ENCODE results near the gene RAB4A. TPM values are rescaled to one million over a fixed set of nuclear protein-coding genes. Genes with fewer than 3 reads are reported as not detected.
"Not testable (repeated sequence)": the region's sequence is repeated elsewhere in the genome, so short reads cannot be mapped to it uniquely, and the experiment has no call there.

Gene RAB4A
- total and polyA plus RNA-seq, 5 experiments from 2014 or later: 16.8 to 50.4 (median 22.4) TPM

GRCh38 chr1:229316166-229316565 is 45.3 kb downstream of the RAB4A start:
- POLR2A ChIA-PET: no interaction called here
- H3K4me3 Mint-ChIP-seq: no peak overlapping the region
- H3K36me3 Mint-ChIP-seq: peaks cover 0 to 39% (median 18%) of the 10 kb centered on the region in 3 donors
- no peaks in the 10 kb centered on the region for H3K4me1 Mint-ChIP-seq
- H3K27me3 Mint-ChIP-seq: no peaks in the 10 kb centered on the region
- H3K9me3 Mint-ChIP-seq: no peaks in the 10 kb centered on the region
- H3K27ac Mint-ChIP-seq: no peak overlapping the region
- DNase-seq (no peak), ATAC-seq (no peak)

- POLR2A ChIA-PET: no interaction called here
- H3K4me3 Mint-ChIP-seq: no peak overlapping the region
- H3K27ac Mint-ChIP-seq: peak overlapping the region in 1 of 10 donors; percentile 78
- H3K4me1 Mint-ChIP-seq: no peaks in the 10 kb centered on the region
- H3K27me3 Mint-ChIP-seq: no peaks in the 10 kb centered on the region
- no peaks in the 10 kb centered on the region for H3K9me3 Mint-ChIP-seq
- ATAC-seq (no peak), DNase-seq (no peak)
- H3K36me3 Mint-ChIP-seq: peaks cover 0 to 36% (median 14%) of the 10 kb centered on the region in 3 donors
Observed at GRCh38 chr1:229318056-229318455, 47.1 kb downstream of the RAB4A start.

GRCh38 chr1:229319487-229319886 is 48.6 kb downstream of the RAB4A start:
- no peaks in the 10 kb centered on the region for H3K27me3 Mint-ChIP-seq
- POLR2A ChIA-PET: no interaction called here

GRCh38 chr1:229323201-229323600 is 52.3 kb downstream of the RAB4A start:
- peaks cover 0 to 57% (median 15%) of the 10 kb centered on the region in 3 donors for H3K36me3 Mint-ChIP-seq
- POLR2A ChIA-PET: no interaction called here

More at GRCh38 chr1:229319487-229319886, 48.6 kb downstream of the RAB4A start:
- Mint-ChIP-seq H3K9me3 (no peaks in the 10 kb centered on the region), H3K4me3 (no peak overlapping the region), H3K36me3 (peaks cover 0 to 42% (median 15%) of the 10 kb centered on the region in 3 donors), H3K27ac (peak overlapping the region in 1 of 10 donors; percentile 51), H3K4me1 (peaks cover 0 to 2% (median 0%) of the 10 kb centered on the region in 4 donors)
- no peak for ATAC-seq
- no peak for DNase-seq

GRCh38 chr1:229323885-229324553 is 53.1 kb downstream of the RAB4A start:
- Mint-ChIP-seq H3K27ac (peak overlapping the region in 3 of 10 donors; percentile 13 to 28 (median 20)), H3K27me3 (no peaks in the 10 kb centered on the region), H3K4me3 (no peak overlapping the region), H3K36me3 (peaks cover 0 to 59% (median 15%) of the 10 kb centered on the region in 3 donors), H3K4me1 (peaks cover 5 to 39% (median 15%) of the 10 kb centered on the region in 4 donors), H3K9me3 (no peaks in the 10 kb centered on the region)
- POLR2A ChIA-PET: no interaction called here
- no peak for DNase-seq
- ATAC-seq: no peak

More at GRCh38 chr1:229323201-229323600, 52.3 kb downstream of the RAB4A start:
- Mint-ChIP-seq H3K27me3 (no peaks in the 10 kb centered on the region), H3K4me3 (no peak overlapping the region), H3K27ac (no peak overlapping the region), H3K9me3 (no peaks in the 10 kb centered on the region), H3K4me1 (peaks cover 5 to 33% (median 12%) of the 10 kb centered on the region in 4 donors)
- DNase-seq: no peak
- ATAC-seq: no peak

GRCh38 chr1:229325401-229325800 is 54.5 kb downstream of the RAB4A start:
- Mint-ChIP-seq H3K9me3 (no peaks in the 10 kb centered on the region), H3K4me3 (peak overlapping the region in 4 of 10 donors; percentile 0 to 73 (median 56)), H3K27ac (peak overlapping the region in 9 of 10 donors; percentile 15 to 96 (median 76)), H3K4me1 (peaks cover 5 to 39% (median 17%) of the 10 kb centered on the region in 4 donors), H3K36me3 (peaks cover 0 to 51% (median 8%) of the 10 kb centered on the region in 3 donors), H3K27me3 (no peaks in the 10 kb centered on the region)
- POLR2A ChIA-PET: interaction anchor here (1.4 kb wide), 1 partner anchor 18 kb away, joined by 3 read pairs; the partner anchor contains the start of gene CCSAP
- ATAC-seq: no peak
- no peak for DNase-seq

DNA sequence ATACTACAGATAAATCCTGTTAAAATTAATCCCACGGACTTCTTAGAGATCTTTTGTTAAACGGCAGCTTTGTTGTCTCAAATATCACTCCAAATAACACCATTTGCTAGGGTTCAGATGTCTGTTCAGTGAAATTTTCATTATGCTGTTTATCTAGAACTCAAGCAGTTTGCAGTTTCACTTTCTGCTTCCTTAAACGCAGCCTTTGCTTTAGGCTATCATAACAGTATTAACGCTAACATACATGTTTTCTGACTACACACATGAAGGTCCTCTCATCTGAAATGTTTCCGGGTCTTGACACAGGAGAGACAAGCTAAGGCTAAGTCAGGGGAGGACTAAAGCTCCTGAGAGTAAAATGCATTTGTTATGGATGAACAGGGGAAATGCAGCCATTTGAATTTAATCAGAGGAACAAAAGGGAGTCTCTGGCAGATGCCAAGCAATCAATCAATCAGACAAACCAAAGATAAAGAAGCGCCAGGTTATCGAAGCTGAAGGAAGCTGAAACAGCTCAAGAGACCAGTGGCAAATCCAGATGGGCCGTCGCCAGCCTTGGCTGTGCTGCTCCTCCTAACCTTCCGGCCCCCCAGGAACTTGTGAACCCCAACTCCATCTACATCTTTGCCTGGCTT is 55.1 kb downstream of the RAB4A start:
- Mint-ChIP-seq H3K27me3 (no peaks in the 10 kb centered on the region), H3K27ac (peak overlapping the region in 8 of 10 donors; percentile 69 to 96 (median 87)), H3K4me1 (peaks cover 5 to 39% (median 17%) of the 10 kb centered on the region in 4 donors), H3K4me3 (peak overlapping the region in 8 of 10 donors; percentile 30 to 82 (median 56)), H3K36me3 (peaks cover 0 to 47% (median 8%) of the 10 kb centered on the region in 3 donors), H3K9me3 (no peaks in the 10 kb centered on the region)
- DNase-seq: no peak
- ATAC-seq: peak in 1 of 2 donors; percentile 20
- POLR2A ChIA-PET: interaction anchor here (1.4 kb wide), 1 partner anchor 17 kb away, joined by 3 read pairs; the partner anchor contains the start of gene CCSAP

DNA sequence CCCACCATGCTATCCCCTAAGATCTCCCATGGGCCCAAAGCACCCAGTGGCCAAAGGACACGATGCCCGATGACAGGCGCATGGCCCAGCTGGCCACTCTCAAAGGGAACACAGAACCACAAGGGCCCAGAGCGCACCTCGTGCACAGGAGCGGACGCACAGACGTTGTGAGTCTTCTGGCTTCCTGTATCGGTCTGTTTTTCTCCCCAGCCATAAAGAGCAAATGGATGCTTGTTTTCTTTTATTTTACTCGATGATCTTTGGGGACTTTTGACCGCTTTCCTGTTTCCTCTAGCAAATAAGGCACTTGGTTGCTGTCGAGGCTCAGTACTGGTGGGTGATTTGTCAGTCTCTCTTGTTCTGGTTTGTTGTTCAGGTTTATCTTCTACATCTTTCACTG is 55.7 kb downstream of the RAB4A start:
- peaks cover 0 to 47% (median 8%) of the 10 kb centered on the region in 3 donors for H3K36me3 Mint-ChIP-seq
- DNase-seq (peak in 3 of 10 donors; percentile 11 to 30 (median 21)), ATAC-seq (peak in 1 of 2 donors; percentile 50)
- H3K27me3 Mint-ChIP-seq: no peaks in the 10 kb centered on the region
- POLR2A ChIA-PET: interaction anchor here (1.4 kb wide), 1 partner anchor 17 kb away, joined by 3 read pairs; the partner anchor contains the start of gene CCSAP
- no peaks in the 10 kb centered on the region for H3K9me3 Mint-ChIP-seq
- peak overlapping the region in 8 of 10 donors; percentile 69 to 96 (median 87) for H3K27ac Mint-ChIP-seq
- peaks cover 5 to 39% (median 17%) of the 10 kb centered on the region in 4 donors for H3K4me1 Mint-ChIP-seq
- H3K4me3 Mint-ChIP-seq: peak overlapping the region in 8 of 10 donors; percentile 21 to 82 (median 46)

DNA sequence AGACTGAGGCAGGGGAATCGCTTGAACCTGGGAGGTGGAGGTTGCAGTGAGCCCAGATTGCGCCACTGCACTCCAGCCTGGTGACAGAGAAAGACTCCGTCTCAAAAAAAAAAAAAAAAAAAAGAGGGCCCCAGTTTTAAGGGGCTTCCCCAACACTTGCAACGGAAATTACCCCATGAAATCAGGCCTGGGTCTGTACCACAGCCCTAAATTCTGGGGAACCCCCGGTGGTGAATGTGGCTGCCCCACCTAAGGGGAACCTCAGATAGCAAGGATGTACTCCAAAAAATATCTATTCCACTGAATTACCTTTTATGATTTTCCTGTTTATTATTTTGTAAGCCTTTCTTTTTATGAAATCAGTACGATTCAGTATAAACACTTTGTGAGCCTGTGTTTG is 56.9 kb downstream of the RAB4A start:
- ATAC-seq (peak; percentile 64 to 85), DNase-seq (peak in 5 of 10 donors; percentile 12 to 42 (median 25))
- H3K9me3 Mint-ChIP-seq, H3K27me3 Mint-ChIP-seq, POLR2A ChIA-PET, H3K4me3 Mint-ChIP-seq: not testable (repeated sequence)
- H3K27ac Mint-ChIP-seq: peak overlapping the region in 5 of 10 donors; percentile 41 to 81 (median 58)
- H3K4me1 Mint-ChIP-seq: peaks cover 5 to 39% (median 17%) of the 10 kb centered on the region in 4 donors
- peaks cover 0 to 40% (median 8%) of the 10 kb centered on the region in 3 donors for H3K36me3 Mint-ChIP-seq

GRCh38 chr1:229328598-229329362 is 57.9 kb downstream of the RAB4A start:
- POLR2A ChIA-PET: no interaction called here
- Mint-ChIP-seq H3K27ac (peak overlapping the region in 5 of 10 donors; percentile 8 to 56 (median 48)), H3K9me3 (peaks cover 0 to 3% (median 0%) of the 10 kb centered on the region in 9 donors), H3K36me3 (peaks cover 0 to 31% (median 6%) of the 10 kb centered on the region in 3 donors), H3K4me1 (peaks cover 5 to 39% (median 17%) of the 10 kb centered on the region in 4 donors), H3K4me3 (no peak overlapping the region), H3K27me3 (no peaks in the 10 kb centered on the region)
- ATAC-seq (no peak), DNase-seq (no peak)

- POLR2A ChIA-PET: no interaction called here
- no peak overlapping the region for H3K27ac Mint-ChIP-seq
- ATAC-seq (no peak), DNase-seq (no peak)
- peaks cover 0 to 7% (median 0%) of the 10 kb centered on the region in 9 donors for H3K9me3 Mint-ChIP-seq
- H3K27me3 Mint-ChIP-seq: no peaks in the 10 kb centered on the region
- peaks cover 12 to 24% (median 16%) of the 10 kb centered on the region in 4 donors for H3K4me1 Mint-ChIP-seq
- H3K4me3 Mint-ChIP-seq: no peak overlapping the region
- H3K36me3 Mint-ChIP-seq: peaks cover 0 to 18% (median 10%) of the 10 kb centered on the region in 3 donors
Observed at GRCh38 chr1:229334269-229334668, 63.4 kb downstream of the RAB4A start.

DNA sequence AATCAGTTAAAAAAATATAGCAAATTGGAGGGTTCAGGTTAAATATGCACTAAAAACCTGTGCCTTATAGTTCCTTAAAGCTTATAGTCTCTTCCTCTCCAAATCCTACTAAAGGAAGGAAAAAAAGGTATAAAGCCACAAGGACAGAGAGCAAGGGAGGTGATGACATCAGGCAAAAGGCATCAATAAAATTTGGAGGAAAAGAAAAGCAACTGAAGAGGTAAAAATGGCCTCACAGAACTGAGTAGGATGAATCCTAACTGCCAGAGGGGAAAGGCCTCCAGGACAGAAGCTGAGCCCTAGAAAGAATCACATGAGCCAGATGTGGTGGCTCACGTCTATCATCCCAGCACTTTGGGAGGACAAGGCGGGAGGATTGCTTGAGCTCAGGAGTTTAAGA is 63.8 kb downstream of the RAB4A start:
- H3K27me3 Mint-ChIP-seq: no peaks in the 10 kb centered on the region

More for the DNA sequence above, 63.8 kb downstream of the RAB4A start:
- Mint-ChIP-seq H3K4me3 (no peak overlapping the region), H3K4me1 (peaks cover 12 to 28% (median 20%) of the 10 kb centered on the region in 4 donors), H3K9me3 (peaks cover 0 to 7% (median 0%) of the 10 kb centered on the region in 9 donors), H3K27ac (no peak overlapping the region), H3K36me3 (peaks cover 0 to 18% (median 10%) of the 10 kb centered on the region in 3 donors)
- no peak for ATAC-seq
- POLR2A ChIA-PET: no interaction called here
- no peak for DNase-seq

Measured in naive thymus-derived CD8-positive, alpha-beta T cell (primary cell).